Measurements from ENCODE around the gene CIITA. TPM values are rescaled to one million over a fixed set of nuclear protein-coding genes. Genes with fewer than 3 reads are reported as not detected.

The CIITA gene
- total RNA-seq, 1 experiment from 2014 or later, result 22.4 TPM

- Mint-ChIP-seq H3K36me3 (ENCODE audit: insufficient read depth, unreplicated experiment) (no peaks in the 10 kb centered on the region), H3K27ac (ENCODE audit: unreplicated experiment) (no peak overlapping the region)
- intact Hi-C loops (cut with micrococcal nuclease; ENCODE audit: unreplicated experiment), result no loop called here
Measured at GRCh38 chr16:10911267-10911666, 34.3 kb downstream of the CIITA start.

DNA sequence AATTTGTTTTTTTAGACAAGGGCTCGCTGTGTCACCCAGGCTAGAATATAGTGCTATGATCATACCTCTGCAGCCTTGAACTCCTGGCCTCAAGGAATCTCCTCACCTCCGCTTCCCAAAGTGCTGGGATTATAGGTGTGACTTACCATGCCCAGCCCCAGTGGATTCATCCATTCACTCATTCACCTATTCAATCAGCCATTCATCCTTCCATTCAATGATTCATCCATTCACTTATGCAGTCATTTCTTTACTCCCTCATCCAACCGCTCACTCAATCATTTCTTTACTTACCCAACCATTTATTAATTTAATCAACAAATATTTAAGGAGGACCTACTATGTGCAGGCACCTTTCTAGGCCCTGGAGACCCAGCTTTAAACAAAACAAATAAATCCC, 39.5 kb downstream of the CIITA start:
- no peak overlapping the region for H3K27ac Mint-ChIP-seq (ENCODE audit: unreplicated experiment)

More at GRCh38 chr16:10911267-10911666, 34.3 kb downstream of the CIITA start:
- BruUV-seq (replicated peaks), result no TSS peak
- no peak for DNase-seq
- CTCF ChIA-PET, result interaction anchor here (1.7 kb wide), 1 partner anchor 31 kb away, joined by 3 read pairs; the partner anchor contains the start of gene DEXI
- Mint-ChIP-seq H3K9me3 (ENCODE audit: low read depth, unreplicated experiment) (no peaks in the 10 kb centered on the region), H3K4me3 (ENCODE audit: low read depth, unreplicated experiment) (no peak overlapping the region), H3K4me1 (ENCODE audit: low read depth, unreplicated experiment) (no peaks in the 10 kb centered on the region), H3K27me3 (ENCODE audit: unreplicated experiment) (no peaks in the 10 kb centered on the region)
- TF ChIP-seq CTCF (IDR thresholded peaks at IDR 0.05; ENCODE audit: unreplicated experiment), result no peak

DNA sequence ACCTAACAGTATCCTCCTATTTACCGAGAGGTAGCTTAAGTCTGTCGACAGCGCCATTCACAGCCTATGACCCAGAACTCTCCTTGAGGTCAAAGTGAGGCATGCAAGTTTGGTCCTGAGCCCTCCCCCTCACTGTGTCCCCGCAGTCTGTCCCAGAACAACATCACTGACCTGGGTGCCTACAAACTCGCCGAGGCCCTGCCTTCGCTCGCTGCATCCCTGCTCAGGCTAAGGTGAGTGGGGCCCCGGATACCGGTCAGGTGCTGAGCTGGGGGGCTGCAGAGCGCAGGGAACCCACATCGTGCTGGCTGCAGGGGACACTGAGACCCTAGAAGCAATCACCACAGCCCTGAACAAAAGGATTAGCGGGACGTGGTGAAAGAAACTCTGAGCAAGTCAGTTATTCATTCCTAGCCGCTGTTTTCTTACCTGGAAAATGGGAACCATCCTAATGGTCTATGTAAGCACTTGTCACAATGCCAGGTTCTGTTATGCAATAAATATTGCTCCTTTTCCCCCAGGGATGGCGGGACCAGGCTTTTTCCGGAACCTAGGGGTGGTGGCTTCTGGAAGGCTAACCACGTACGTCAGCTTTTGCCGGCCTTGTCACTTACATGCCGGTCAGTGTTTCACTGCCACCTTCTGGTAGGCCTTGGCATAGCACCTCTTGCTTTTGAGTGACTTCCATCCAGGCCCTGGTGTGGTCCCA, 41.4 kb downstream of the CIITA start:
- peaks cover 8% of the 10 kb centered on the region for H3K4me1 Mint-ChIP-seq (ENCODE audit: low read depth, unreplicated experiment)
- peak; percentile 93 for TF ChIP-seq CTCF (IDR thresholded peaks at IDR 0.05; ENCODE audit: unreplicated experiment)
- H3K9me3 Mint-ChIP-seq (ENCODE audit: low read depth, unreplicated experiment), result no peaks in the 10 kb centered on the region
- H3K27me3 Mint-ChIP-seq (ENCODE audit: unreplicated experiment), result no peaks in the 10 kb centered on the region
- no peak overlapping the region for H3K4me3 Mint-ChIP-seq (ENCODE audit: low read depth, unreplicated experiment)
- peaks cover 3% of the 10 kb centered on the region for H3K36me3 Mint-ChIP-seq (ENCODE audit: insufficient read depth, unreplicated experiment)
- no TSS peak for BruUV-seq (replicated peaks)
- CTCF ChIA-PET, result interaction anchor here (0.6 to 2.3 kb wide), 12 partner anchors 9 to 451 kb away, joined by 3 to 13 read pairs (median 4); partner anchors contain the start of gene NUBP1
- no peak overlapping the region for H3K27ac Mint-ChIP-seq (ENCODE audit: unreplicated experiment)
- DNase-seq, result peak; percentile 95
- intact Hi-C loops (cut with micrococcal nuclease; ENCODE audit: unreplicated experiment), result loop anchor here (2.0 to 5.0 kb wide), 7 partner anchors 42 to 396 kb away; partner anchors contain the start of gene CIITA

More for the DNA sequence above, 39.5 kb downstream of the CIITA start:
- Mint-ChIP-seq H3K4me1 (ENCODE audit: low read depth, unreplicated experiment) (peaks cover 8% of the 10 kb centered on the region), H3K4me3 (ENCODE audit: low read depth, unreplicated experiment) (no peak overlapping the region), H3K9me3 (ENCODE audit: low read depth, unreplicated experiment) (no peaks in the 10 kb centered on the region), H3K36me3 (ENCODE audit: insufficient read depth, unreplicated experiment) (no peaks in the 10 kb centered on the region), H3K27me3 (ENCODE audit: unreplicated experiment) (no peaks in the 10 kb centered on the region)
- TF ChIP-seq CTCF (IDR thresholded peaks at IDR 0.05; ENCODE audit: unreplicated experiment), result no peak
- no TSS peak for BruUV-seq (replicated peaks)
- intact Hi-C loops (cut with micrococcal nuclease; ENCODE audit: unreplicated experiment), result loop anchor here (5.0 kb wide), 4 partner anchors 144 to 394 kb away; no protein-coding TSS in a partner anchor
- DNase-seq, result no peak
- CTCF ChIA-PET, result no interaction called here

GRCh38 chr16:10919003-10919351, 42.0 kb downstream of the CIITA start:
- BruUV-seq (replicated peaks), result no TSS peak
- H3K27me3 Mint-ChIP-seq (ENCODE audit: unreplicated experiment), result no peaks in the 10 kb centered on the region
- no peak for DNase-seq
- peaks cover 8% of the 10 kb centered on the region for H3K4me1 Mint-ChIP-seq (ENCODE audit: low read depth, unreplicated experiment)
- intact Hi-C loops (cut with micrococcal nuclease; ENCODE audit: unreplicated experiment), result loop anchor here (2.0 to 5.0 kb wide), 7 partner anchors 42 to 397 kb away; partner anchors contain the start of gene CIITA
- H3K27ac Mint-ChIP-seq (ENCODE audit: unreplicated experiment), result no peak overlapping the region
- CTCF ChIA-PET, result interaction anchor here (0.6 to 2.3 kb wide), 11 partner anchors 9 to 406 kb away, joined by 3 to 13 read pairs (median 4); partner anchors contain the start of gene NUBP1
- H3K9me3 Mint-ChIP-seq (ENCODE audit: low read depth, unreplicated experiment), result no peaks in the 10 kb centered on the region
- peaks cover 5% of the 10 kb centered on the region for H3K36me3 Mint-ChIP-seq (ENCODE audit: insufficient read depth, unreplicated experiment)
- no peak overlapping the region for H3K4me3 Mint-ChIP-seq (ENCODE audit: low read depth, unreplicated experiment)
- no peak for TF ChIP-seq CTCF (IDR thresholded peaks at IDR 0.05; ENCODE audit: unreplicated experiment)

Data from Calu3 (cell line).